GM23338 (cell line): Measurements from ENCODE around the gene PPP2R5E. TPM values are rescaled to one million over a fixed set of nuclear protein-coding genes. Genes with fewer than 3 reads are reported as not detected.

Source experiments
- ATAC-seq: fragments of 200-7000 bp; cut with Tn5 transposase; 3 replicates; pipeline ENCODE4 v1.9.1; 2020
- DNase-seq: peaks from one replicate; pipeline ENCODE4 v3.0.0-alpha.2; 2015; ENCODE audit warnings: low spot score
- H2AFZ ChIP-seq: fragments of 200-600 bp; sonication (generic); 2 replicates; pipeline ENCODE4 v1.8.0; 2016; ENCODE audit warnings: antibody characterized with exemption, mild to moderate bottlenecking, moderate library complexity
- H3F3A ChIP-seq: fragments of 200-600 bp; sonication (generic); replicated peaks from 2 replicates; pipeline ENCODE4 v1.8.0; 2017; ENCODE audit warnings: antibody characterized with exemption, mixed run types, low read depth
- H3K27ac ChIP-seq: fragments of 200-600 bp; sonication (generic); 2 replicates; pipeline ENCODE4 v1.6.1; 2016; ENCODE audit warnings: low read depth
- H3K27me3 ChIP-seq: fragments of 200-600 bp; sonication (generic); 2 replicates; pipeline ENCODE4 v1.8.0; 2016; ENCODE audit warnings: mild to moderate bottlenecking, mixed run types, moderate library complexity; ENCODE audit not compliant: insufficient read depth
- H3K36me3 ChIP-seq: fragments of 200-600 bp; sonication (generic); 2 replicates; pipeline ENCODE4 v1.8.0; 2016; ENCODE audit warnings: mild to moderate bottlenecking; ENCODE audit not compliant: insufficient read depth
- H3K4me1 ChIP-seq: fragments of 200-600 bp; sonication (generic); 2 replicates; pipeline ENCODE4 v1.8.0; 2016; ENCODE audit warnings: mild to moderate bottlenecking, moderate library complexity; ENCODE audit not compliant: insufficient read depth
- H3K4me2 ChIP-seq: fragments of 200-600 bp; sonication (generic); 2 replicates; pipeline ENCODE4 v1.7.1; 2017; ENCODE audit warnings: mixed run types
- H3K4me3 ChIP-seq: fragments of 200-600 bp; sonication (generic); 2 replicates; pipeline ENCODE4 v1.6.1; 2016; ENCODE audit warnings: mixed run types
- H3K79me2 ChIP-seq: fragments of 200-600 bp; sonication (generic); replicated peaks from 2 replicates; pipeline ENCODE4 v1.8.0; 2017; ENCODE audit warnings: mild to moderate bottlenecking; ENCODE audit not compliant: insufficient read depth
- H3K9me2 ChIP-seq: fragments of 200-600 bp; sonication (generic); 2 replicates; pipeline ENCODE4 v1.8.0; 2017; ENCODE audit not compliant: insufficient read depth
- H4K20me1 ChIP-seq: fragments of 200-600 bp; sonication (generic); replicated peaks from 2 replicates; pipeline ENCODE4 v1.8.0; 2017; ENCODE audit warnings: mild to moderate bottlenecking; ENCODE audit not compliant: insufficient read depth
- H3K27ac Mint-ChIP-seq: 2 replicates; pipeline ENCODE4 v1.8.0; 2020; ENCODE audit warnings: inconsistent platforms, mild to moderate bottlenecking, moderate library complexity, mixed read lengths
- H3K27me3 Mint-ChIP-seq: 3 replicates; pipeline ENCODE4 v1.8.0; 2022; ENCODE audit warnings: low read depth, mild to moderate bottlenecking, moderate library complexity, mixed read lengths, inconsistent platforms; ENCODE audit not compliant: insufficient read depth, poor library complexity
- H3K36me3 Mint-ChIP-seq: 3 replicates; pipeline ENCODE4 v1.8.0; 2021; ENCODE audit warnings: low read depth, mild to moderate bottlenecking, inconsistent platforms, moderate library complexity, mixed read lengths
- H3K4me1 Mint-ChIP-seq: 3 replicates; pipeline ENCODE4 v1.8.0; 2020; ENCODE audit warnings: mild to moderate bottlenecking, inconsistent platforms, mixed read lengths
- H3K4me3 Mint-ChIP-seq: 3 replicates; pipeline ENCODE4 v1.8.0; 2021; ENCODE audit warnings: moderate library complexity, mild to moderate bottlenecking, inconsistent platforms, mixed read lengths
- H3K9me3 Mint-ChIP-seq: 3 replicates; pipeline ENCODE4 v1.8.0; 2020; ENCODE audit warnings: moderate library complexity, mild to moderate bottlenecking, inconsistent platforms, mixed read lengths
- CREB1 ChIP-seq: fragments of 250-450 bp; sonication (Bioruptor Pico); IDR thresholded peaks from 2 replicates; pipeline ENCODE4 v1.5.0; 2020; ENCODE audit warnings: low read depth, mild to moderate bottlenecking, moderate library complexity
- CTCF ChIP-seq, 2 experiments: fragments of 200-600 bp in 1 of 2; sonication (generic) in 1 of 2; conservative IDR thresholded peaks; 2 replicates each; pipeline versions ENCODE4 v1.5.1 to v1.6.1; 2016 to 2017; ENCODE audit warnings: antibody characterized with exemption in 2 of 2, low read depth in 2 of 2, mild to moderate bottlenecking in 2 of 2, moderate library complexity in 1 of 2
- EZH2 ChIP-seq: fragments of 200-600 bp; sonication (generic); IDR thresholded peaks from one replicate; pipeline ENCODE4 v1.8.0; 2017; ENCODE audit warnings: antibody characterized with exemption, mild to moderate bottlenecking, low read depth; ENCODE audit not compliant: unreplicated experiment
- polyA plus RNA-seq: library from polyadenylated mRNA; unstranded; fragments of >200 nt; fragmentation: Nextera tagmentation; extraction: Ambion mirVana; gene quantifications from 2 replicates; pipeline ENCODE4 v1.2.1, GENCODE V29; 2016
- total RNA-seq: library from RNA; depleted of rRNA; stranded (reverse); fragments of >200 nt; shearing (Covaris generic); gene quantifications from 2 replicates; pipeline ENCODE4 v1.2.3, GENCODE V29; 2014
- TF ChIP-seq, protein P1 (sequence below): IDR thresholded peaks from one replicate; pipeline ENCODE4 v1.6.1; 2018; ENCODE audit warnings: antibody characterized with exemption; ENCODE audit not compliant: unreplicated experiment
- TF ChIP-seq, protein P2 (sequence below): fragments of 250-450 bp; sonication (Bioruptor Pico); IDR thresholded peaks from 2 replicates; pipeline ENCODE4 v1.5.0; 2020; ENCODE audit warnings: mild to moderate bottlenecking, moderate library complexity

Gene PPP2R5E
- total and polyA plus RNA-seq, 2 experiments from 2014 or later = 40.9 to 45.5 TPM

GRCh38 chr14:63444588-63444987, 98.6 kb downstream of the PPP2R5E start:
- peaks cover 2% of the 10 kb centered on the region for H3K27me3 Mint-ChIP-seq
- H3F3A ChIP-seq = no peaks in the 10 kb centered on the region
- DNase-seq (no peak), ATAC-seq (no peak)
- peaks cover 82% of the 10 kb centered on the region for H3K79me2 ChIP-seq
- no peaks in the 10 kb centered on the region for H3K4me1 ChIP-seq
- no peaks in the 10 kb centered on the region for H3K36me3 ChIP-seq
- H3K4me1 Mint-ChIP-seq = peaks cover 2% of the 10 kb centered on the region; the same call in 2 of the 3 replicates
- H3K27ac Mint-ChIP-seq = no peak overlapping the region
- peaks cover 8% of the 10 kb centered on the region; the same call in 2 of the 3 replicates for H3K36me3 Mint-ChIP-seq
- H3K27me3 ChIP-seq = no peaks in the 10 kb centered on the region
- no peaks in the 10 kb centered on the region for H3K9me2 ChIP-seq
- H3K4me3 Mint-ChIP-seq = no peak overlapping the region
- TF ChIP-seq CTCF (conservative IDR thresholded peaks at IDR 0.05; ENCODE audit: low read depth in 2 of 2) (no peak), CREB1 (no peak), EZH2 (no peak)
- TF ChIP-seq, protein P1, sequence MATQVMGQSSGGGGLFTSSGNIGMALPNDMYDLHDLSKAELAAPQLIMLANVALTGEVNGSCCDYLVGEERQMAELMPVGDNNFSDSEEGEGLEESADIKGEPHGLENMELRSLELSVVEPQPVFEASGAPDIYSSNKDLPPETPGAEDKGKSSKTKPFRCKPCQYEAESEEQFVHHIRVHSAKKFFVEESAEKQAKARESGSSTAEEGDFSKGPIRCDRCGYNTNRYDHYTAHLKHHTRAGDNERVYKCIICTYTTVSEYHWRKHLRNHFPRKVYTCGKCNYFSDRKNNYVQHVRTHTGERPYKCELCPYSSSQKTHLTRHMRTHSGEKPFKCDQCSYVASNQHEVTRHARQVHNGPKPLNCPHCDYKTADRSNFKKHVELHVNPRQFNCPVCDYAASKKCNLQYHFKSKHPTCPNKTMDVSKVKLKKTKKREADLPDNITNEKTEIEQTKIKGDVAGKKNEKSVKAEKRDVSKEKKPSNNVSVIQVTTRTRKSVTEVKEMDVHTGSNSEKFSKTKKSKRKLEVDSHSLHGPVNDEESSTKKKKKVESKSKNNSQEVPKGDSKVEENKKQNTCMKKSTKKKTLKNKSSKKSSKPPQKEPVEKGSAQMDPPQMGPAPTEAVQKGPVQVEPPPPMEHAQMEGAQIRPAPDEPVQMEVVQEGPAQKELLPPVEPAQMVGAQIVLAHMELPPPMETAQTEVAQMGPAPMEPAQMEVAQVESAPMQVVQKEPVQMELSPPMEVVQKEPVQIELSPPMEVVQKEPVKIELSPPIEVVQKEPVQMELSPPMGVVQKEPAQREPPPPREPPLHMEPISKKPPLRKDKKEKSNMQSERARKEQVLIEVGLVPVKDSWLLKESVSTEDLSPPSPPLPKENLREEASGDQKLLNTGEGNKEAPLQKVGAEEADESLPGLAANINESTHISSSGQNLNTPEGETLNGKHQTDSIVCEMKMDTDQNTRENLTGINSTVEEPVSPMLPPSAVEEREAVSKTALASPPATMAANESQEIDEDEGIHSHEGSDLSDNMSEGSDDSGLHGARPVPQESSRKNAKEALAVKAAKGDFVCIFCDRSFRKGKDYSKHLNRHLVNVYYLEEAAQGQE = no peak
- TF ChIP-seq, protein P2, sequence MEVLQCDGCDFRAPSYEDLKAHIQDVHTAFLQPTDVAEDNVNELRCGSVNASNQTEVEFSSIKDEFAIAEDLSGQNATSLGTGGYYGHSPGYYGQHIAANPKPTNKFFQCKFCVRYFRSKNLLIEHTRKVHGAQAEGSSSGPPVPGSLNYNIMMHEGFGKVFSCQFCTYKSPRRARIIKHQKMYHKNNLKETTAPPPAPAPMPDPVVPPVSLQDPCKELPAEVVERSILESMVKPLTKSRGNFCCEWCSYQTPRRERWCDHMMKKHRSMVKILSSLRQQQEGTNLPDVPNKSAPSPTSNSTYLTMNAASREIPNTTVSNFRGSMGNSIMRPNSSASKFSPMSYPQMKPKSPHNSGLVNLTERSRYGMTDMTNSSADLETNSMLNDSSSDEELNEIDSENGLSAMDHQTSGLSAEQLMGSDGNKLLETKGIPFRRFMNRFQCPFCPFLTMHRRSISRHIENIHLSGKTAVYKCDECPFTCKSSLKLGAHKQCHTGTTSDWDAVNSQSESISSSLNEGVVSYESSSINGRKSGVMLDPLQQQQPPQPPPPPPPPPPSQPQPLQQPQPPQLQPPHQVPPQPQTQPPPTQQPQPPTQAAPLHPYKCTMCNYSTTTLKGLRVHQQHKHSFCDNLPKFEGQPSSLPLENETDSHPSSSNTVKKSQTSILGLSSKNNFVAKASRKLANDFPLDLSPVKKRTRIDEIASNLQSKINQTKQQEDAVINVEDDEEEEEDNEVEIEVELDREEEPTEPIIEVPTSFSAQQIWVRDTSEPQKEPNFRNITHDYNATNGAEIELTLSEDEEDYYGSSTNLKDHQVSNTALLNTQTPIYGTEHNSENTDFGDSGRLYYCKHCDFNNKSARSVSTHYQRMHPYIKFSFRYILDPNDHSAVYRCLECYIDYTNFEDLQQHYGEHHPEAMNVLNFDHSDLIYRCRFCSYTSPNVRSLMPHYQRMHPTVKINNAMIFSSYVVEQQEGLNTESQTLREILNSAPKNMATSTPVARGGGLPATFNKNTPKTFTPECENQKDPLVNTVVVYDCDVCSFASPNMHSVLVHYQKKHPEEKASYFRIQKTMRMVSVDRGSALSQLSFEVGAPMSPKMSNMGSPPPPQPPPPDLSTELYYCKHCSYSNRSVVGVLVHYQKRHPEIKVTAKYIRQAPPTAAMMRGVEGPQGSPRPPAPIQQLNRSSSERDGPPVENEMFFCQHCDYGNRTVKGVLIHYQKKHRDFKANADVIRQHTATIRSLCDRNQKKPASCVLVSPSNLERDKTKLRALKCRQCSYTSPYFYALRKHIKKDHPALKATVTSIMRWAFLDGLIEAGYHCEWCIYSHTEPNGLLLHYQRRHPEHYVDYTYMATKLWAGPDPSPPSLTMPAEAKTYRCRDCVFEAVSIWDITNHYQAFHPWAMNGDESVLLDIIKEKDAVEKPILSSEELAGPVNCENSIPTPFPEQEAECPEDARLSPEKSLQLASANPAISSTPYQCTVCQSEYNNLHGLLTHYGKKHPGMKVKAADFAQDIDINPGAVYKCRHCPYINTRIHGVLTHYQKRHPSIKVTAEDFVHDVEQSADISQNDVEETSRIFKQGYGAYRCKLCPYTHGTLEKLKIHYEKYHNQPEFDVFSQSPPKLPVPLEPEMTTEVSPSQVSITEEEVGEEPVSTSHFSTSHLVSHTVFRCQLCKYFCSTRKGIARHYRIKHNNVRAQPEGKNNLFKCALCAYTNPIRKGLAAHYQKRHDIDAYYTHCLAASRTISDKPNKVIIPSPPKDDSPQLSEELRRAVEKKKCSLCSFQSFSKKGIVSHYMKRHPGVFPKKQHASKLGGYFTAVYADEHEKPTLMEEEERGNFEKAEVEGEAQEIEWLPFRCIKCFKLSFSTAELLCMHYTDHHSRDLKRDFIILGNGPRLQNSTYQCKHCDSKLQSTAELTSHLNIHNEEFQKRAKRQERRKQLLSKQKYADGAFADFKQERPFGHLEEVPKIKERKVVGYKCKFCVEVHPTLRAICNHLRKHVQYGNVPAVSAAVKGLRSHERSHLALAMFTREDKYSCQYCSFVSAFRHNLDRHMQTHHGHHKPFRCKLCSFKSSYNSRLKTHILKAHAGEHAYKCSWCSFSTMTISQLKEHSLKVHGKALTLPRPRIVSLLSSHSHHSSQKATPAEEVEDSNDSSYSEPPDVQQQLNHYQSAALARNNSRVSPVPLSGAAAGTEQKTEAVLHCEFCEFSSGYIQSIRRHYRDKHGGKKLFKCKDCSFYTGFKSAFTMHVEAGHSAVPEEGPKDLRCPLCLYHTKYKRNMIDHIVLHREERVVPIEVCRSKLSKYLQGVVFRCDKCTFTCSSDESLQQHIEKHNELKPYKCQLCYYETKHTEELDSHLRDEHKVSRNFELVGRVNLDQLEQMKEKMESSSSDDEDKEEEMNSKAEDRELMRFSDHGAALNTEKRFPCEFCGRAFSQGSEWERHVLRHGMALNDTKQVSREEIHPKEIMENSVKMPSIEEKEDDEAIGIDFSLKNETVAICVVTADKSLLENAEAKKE (CRISPR knock-in tag) = no peak
- no peak overlapping the region for H2AFZ ChIP-seq
- no peak overlapping the region for H3K4me3 ChIP-seq
- no peak overlapping the region for H3K4me2 ChIP-seq
- H3K9me3 Mint-ChIP-seq = no peaks in the 10 kb centered on the region
- peaks cover 20% of the 10 kb centered on the region for H4K20me1 ChIP-seq
- no peak overlapping the region for H3K27ac ChIP-seq
